H4 (cell line): Measurements from ENCODE around the gene ASAP2. TPM values are rescaled to one million over a fixed set of nuclear protein-coding genes. Genes with fewer than 3 reads are reported as not detected.

Experiments
- DNase-seq: peaks from one replicate; pipeline ENCODE4 v3.0.0-alpha.2; 2015; ENCODE audit warnings: low spot score
- total RNA-seq: library from RNA; depleted of rRNA; stranded (reverse); fragments of >200 nt; shearing (Covaris generic); gene quantifications from 2 replicates; pipeline ENCODE4 v1.2.3, GENCODE V29; 2014; rRNA removed

The ASAP2 gene
- total RNA-seq, result 10.4 and 13.7 TPM in 2 replicates

GRCh38 chr2:9205963-9206948, at the start of gene ASAP2:
Gene ASAP2 (plus strand): TSS chr2:9206812. CDS start chr2:9207105, 293 bp downstream.
- DNase-seq, result peak; percentile 18

GRCh38 chr2:9158786-9159779, 47.5 kb upstream of the ASAP2 start:
- DNase-seq, result no peak

DNA sequence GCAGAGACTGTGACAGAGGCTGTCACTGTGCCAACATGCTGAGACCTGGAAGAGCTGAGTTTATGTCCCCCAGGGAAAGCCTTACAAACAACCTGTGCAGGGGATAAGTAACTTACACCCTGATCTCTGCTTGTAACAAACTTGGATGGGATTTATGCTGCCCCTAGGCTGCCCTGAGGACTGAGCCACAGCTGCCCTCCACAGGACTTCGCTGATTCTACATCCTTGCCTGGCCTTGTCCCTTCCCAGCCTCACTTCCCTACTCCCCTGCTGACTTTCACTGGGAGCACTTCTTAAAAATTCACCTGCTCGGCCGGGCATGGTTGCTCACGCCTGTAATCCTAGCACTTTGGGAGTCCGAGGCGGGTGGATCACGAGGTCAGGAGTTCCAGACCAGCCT, 45.9 kb upstream of the ASAP2 start:
- DNase-seq, result no peak

DNA sequence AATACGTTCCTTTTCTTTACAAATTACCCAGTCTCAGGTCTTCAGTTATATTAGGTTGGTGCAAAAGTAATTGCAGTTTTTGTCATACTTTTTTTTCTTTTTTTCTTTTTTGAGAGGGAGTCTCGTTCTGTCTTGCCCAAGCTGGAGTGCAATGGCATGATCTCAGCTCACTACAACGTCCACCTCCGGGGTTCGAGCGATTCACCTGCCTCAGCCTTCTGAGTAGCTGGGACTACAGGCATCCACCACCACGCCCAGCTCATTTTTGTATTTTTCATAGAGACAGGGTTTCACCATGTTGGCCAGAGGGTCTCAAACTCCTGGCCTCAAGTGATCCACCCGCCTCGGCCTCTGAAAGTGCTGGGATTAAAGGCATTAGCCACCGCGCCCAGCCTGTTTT, 43.8 kb upstream of the ASAP2 start:
- no peak for DNase-seq

DNA sequence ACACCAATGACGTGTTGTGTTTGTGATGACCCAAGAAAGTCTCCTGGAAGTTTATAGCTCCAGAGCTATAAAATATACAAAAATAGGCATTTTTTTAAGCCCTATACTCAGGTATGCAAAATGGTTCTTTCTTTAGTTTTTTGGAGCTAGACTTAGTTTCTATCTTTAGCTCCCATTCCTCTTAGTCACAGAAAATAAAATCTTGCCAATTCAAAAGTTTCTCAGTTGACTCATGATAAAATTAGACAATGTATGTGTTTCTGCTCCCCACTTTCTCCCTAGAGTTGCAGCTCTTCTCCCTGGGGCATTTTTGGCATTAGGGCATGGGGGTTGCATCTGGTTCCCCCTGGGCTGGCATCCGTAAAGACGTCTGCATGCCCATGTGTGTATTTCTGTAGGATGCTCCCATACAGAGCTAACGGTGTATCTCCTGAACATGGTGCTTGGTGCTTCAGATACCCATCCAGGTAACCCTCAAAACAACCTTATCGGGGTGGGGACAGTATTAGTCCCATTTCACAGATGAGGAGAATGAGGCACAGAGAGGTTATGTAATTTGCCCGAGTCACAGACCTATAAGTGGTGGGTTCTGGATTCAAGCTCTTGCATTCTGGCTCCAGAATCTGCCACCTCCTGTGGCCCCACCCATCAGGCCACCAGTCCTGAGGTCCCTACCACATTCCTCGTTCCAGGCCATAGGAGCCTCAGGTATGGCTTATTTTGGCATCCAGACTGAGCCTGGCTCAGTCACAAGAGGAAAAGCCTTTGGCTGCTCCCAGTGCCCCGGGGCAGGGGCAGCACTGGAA, 43.1 kb upstream of the ASAP2 start:
- no peak for DNase-seq

- DNase-seq, result no peak
These were observed 42.5 kb upstream of the ASAP2 start for GRCh38 chr2:9164112-9164608.

GRCh38 chr2:9165625-9166024, 41.0 kb upstream of the ASAP2 start:
- DNase-seq, result no peak

DNA sequence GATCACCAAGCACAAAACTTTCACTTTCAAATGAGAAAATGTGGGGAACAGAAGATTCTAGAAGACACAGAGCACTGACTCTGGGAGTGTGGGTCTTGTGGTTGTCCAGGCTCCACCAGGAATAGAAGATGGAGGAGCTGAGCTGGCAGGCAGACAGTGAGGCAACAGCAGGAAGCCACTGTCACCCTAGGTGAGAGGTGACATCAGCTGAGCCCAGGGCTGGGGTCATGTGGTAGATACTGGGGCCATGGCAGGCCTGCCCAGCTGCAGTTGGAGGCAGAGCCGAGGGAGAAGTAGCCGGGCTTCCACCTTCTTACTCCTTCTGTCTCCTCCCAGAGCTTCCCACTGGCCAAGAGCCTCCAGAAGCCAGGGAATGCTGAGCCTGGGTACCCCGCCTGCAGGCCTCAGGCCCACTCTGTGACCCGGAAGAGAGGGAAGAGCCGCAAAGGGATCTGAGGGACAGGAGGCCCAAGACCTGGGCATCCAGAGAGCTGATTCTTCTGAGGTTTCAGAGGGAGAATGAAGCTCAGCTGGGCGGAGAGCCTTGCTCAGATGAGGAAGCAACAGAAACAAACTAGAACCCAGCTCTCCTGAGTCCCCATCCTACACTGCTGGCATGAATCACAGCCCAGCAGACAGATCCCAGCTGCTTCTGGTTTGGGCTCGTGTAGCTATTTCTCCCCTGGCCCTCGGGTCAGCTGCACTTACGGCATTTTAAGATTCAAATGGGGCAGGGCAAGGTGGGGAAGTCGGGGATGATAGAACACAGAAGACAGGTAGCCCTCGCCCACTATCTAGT, 39.8 kb upstream of the ASAP2 start:
- no peak for DNase-seq

GRCh38 chr2:9167718-9168657, 38.6 kb upstream of the ASAP2 start:
- no peak for DNase-seq

DNA sequence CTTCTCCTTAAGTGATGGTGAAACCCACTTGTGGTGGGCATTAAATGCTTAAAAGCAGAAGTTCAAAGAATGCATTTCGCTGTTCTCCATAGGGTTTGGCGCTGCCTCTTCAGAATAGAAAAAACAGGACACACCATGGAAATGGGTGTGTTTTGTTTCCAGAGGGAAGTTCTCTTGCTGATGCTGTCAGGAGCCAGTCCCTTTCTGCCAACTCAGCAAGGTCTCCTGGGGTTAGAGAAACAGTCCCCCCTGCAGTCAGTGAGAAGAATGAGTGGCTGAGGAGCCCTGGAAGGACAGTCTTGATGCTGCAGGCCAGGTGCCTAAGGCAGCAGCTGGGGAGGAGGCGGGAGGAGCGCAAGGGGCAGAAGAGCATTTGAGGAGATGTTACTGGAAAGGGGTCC, 37.8 kb upstream of the ASAP2 start:
- DNase-seq, result no peak

DNA sequence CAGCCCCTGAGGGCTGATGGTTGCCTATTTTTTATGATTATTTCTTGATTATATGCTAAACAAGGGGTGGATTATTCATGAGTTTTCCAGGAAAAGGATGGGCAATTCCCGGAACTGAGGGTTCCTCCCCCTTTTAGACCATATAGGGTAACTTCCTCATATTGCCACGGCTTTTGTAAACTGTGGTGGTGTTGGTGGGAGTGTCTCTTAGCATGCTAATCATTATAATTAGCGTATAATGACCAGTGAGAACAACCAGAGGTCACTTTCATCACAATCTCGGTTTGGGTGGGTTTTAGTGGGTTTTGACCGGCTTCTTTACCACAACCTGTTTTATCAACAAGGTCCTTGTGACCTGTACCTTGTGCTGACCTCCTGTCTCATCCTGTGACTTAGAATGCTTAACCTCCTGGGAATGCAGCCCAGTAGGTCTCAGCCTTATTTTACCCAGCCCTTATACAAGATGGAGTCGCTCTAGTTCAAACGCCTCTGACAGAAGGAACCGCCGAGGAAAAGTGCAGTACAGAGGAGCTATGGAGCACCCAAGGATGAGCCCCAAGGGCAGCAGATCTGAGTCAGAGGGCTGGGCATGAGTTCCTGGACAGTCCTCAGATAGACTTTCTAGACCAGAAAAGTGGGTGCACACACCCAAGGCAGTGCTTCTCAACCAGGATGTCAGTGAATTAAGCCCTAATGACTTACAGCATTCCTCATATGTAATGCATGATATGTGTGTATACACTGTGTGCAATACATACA, 37.1 kb upstream of the ASAP2 start:
- DNase-seq, result no peak

DNA sequence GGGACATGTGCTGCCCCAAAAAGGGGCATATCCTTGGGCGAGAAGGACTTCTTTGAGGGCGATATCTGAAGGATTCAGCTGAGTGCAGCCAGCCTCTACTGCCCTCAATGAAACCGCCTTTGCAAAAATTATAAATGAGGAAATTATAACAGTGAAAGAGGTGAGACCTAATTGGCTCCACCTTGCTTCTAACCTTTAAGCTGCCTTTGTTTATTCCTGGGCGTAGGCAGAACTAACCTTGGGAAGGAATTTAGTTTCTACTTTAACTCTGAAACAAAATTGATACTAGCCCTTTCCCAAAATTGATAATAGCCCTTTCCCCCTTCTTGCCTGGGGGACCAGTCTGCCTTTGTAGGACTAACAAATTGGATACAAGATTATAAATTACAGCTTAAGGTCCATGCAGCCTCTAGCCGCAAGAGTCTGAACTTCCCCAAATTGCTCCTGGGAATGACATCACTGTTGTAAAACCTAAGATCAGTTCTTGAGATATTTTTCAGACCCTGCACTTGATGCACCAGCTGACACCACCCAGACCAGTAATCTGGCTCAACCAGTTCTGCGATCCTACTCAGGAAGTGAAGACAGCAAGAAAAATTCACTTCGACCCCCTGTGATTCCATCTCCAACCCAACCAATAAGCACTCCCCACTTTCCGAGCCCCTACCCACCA, 36.0 kb upstream of the ASAP2 start:
- DNase-seq, result no peak

DNA sequence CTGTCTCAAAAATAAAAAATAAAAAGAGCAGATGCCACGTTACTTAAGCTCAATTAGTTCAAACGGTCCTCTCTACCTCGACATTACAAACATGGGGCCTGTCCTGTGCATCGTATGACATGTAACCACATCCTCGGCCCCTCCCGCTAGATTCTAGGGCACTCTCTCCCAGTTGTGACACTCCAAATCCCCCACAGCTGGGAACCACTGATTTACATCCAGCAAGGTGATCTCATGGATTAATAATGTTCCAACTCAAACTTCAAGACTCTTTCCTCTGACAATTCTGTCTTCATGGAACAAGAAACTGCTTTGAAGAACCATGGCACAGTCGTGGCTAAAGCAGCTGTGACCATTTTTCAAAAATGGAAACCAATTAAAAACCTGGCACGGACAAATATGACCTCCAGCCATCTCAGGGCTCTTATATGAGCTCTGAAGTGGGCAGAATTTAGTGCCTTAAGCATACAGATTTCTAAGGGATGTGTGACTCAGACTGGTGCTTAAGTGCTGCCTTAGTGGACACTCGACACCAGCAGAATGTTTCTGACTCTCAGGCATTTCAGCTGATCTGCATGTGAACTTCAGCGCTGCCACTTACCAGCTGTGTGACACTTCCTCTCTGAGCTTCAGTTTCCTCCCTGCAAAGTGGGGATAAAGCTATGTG, 31.7 kb upstream of the ASAP2 start:
- DNase-seq, result peak; percentile 80

GRCh38 chr2:9178110-9178903, 28.3 kb upstream of the ASAP2 start:
- DNase-seq, result no peak

- DNase-seq, result peak; percentile 55
These were observed 27.6 kb upstream of the ASAP2 start for GRCh38 chr2:9178904-9179571.
